ENCODE data around the gene SETBP1.
A peak's percentile ranks its signal among the peaks of the same experiment; 100 is the strongest.

Gene SETBP1

GRCh38 chr18:44759925-44760342 lies 79.2 kb downstream of the SETBP1 start:
- DNase-seq (ENCODE audit: low spot score): peak; percentile 3

DNA sequence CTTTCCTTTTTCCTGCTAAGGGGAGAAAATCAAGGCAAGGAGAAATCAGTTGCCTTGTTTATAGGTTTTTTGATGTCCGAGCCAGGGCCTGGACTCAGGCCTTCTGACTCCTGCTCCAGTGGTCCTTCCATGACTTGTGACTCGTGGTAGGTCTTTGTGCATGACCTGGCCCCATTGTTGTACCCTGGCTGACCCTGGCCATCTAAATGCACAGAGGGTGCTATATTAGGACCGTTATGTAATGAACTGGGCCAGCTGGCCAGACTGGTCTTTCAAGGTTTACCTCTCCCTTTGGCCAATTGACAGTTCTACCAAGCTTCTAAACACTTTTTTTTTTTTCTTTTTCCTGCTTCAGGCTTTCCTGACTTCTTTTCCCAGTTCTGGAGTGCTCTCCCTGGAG lies 81.1 kb downstream of the SETBP1 start:
- DNase-seq (ENCODE audit: low spot score): no peak

- DNase-seq (ENCODE audit: low spot score): no peak
These were observed 82.6 kb downstream of the SETBP1 start for GRCh38 chr18:44763327-44763726.

GRCh38 chr18:44764863-44765262 lies 84.2 kb downstream of the SETBP1 start:
- no peak for DNase-seq (ENCODE audit: low spot score)

DNA sequence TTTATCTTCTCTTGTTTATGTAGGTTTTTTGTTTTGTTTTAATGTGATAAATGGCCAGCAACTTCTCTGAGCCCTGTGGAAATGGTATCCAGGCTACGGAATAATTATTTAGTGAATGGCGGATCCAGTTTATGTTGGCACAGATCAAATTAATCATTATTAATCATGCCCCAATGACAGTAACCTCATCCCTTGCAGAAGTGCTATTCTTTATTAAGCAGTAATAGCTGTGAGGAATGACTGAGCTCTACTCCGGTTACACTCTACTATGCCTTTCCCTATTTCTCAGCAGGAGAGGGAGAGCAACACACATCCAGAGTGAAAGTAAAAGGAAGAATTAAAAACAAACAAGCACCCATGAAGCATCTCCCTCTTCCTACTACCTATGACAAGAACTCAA lies 84.8 kb downstream of the SETBP1 start:
- no peak for DNase-seq (ENCODE audit: low spot score)

GRCh38 chr18:44766450-44766849 lies 85.8 kb downstream of the SETBP1 start:
- no peak for DNase-seq (ENCODE audit: low spot score)

GRCh38 chr18:44767807-44768206 lies 87.1 kb downstream of the SETBP1 start:
- DNase-seq (ENCODE audit: low spot score): no peak

- no peak for DNase-seq (ENCODE audit: low spot score)
These were observed 90.0 kb downstream of the SETBP1 start for GRCh38 chr18:44770641-44771040.

GRCh38 chr18:44771572-44771955 lies 90.9 kb downstream of the SETBP1 start:
- DNase-seq (ENCODE audit: low spot score): no peak

- no peak for DNase-seq (ENCODE audit: low spot score)
These were observed 91.5 kb downstream of the SETBP1 start for GRCh38 chr18:44771956-44772917.

DNA sequence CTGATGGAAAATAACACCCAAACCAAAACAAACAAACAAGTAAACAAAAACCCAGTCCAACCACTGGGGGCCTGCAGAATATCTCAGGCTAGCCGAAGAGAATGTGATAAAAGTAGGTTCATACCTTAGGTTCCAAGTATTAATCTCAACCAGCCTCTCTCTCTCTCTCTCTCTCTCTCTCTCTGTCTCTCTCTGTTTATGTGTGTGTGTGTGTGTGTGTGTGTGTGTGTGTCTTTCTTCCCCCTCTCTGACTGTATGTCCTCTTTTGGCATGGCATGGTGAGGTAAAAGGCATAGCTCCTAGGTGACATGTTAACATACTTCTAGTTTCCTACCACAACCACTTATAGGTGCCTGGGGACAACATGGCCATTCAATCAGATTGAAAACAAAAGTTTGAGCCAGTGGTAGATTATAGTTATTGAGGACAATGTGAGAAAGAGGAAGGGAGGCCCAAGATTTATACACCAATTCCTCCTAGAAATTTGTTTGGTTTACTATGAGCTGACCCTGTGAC lies 93.0 kb downstream of the SETBP1 start:
- DNase-seq (ENCODE audit: low spot score): no peak

DNA sequence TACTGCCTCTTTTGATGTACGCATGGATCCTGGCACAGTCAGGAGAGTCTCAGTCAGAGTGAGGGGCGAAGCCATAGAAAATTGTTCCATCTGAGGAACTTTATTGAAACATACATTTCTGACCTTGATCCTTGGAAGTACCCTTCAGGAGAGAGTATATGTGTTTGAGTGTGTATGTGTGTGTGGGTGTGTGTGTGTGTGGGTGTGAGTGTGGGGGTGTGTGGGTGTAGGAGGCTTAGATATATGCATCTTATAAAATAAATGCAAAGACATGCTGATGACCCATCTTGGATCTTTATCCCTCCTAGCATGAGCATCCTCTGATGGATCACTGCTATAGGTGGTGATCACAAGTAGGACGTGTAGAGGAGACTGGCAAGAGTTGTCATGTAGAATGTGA lies 93.5 kb downstream of the SETBP1 start:
- DNase-seq (ENCODE audit: low spot score): no peak

GRCh38 chr18:44777457-44778192 lies 96.9 kb downstream of the SETBP1 start:
- no peak for DNase-seq (ENCODE audit: low spot score)

DNA sequence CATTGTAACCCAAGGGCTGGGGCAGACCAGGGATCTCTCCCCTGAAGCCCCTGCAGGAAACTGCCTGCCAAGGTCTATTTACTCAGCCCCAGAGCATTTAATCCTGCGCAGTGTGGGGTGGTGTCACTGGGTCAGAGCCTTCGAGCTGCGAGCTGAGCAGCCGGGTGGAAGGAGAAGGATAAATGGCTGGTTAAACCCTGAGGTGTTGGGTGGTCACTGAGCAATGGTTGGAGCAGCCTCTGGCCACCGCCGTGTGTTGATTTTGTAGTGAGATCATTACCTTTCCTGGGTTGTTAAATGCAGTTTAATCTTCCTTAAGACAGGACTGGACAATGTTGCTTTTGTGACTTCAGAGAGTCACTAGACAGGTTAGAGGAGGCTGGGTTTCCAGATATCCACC lies 98.1 kb downstream of the SETBP1 start:
- DNase-seq (ENCODE audit: low spot score): no peak

DNA sequence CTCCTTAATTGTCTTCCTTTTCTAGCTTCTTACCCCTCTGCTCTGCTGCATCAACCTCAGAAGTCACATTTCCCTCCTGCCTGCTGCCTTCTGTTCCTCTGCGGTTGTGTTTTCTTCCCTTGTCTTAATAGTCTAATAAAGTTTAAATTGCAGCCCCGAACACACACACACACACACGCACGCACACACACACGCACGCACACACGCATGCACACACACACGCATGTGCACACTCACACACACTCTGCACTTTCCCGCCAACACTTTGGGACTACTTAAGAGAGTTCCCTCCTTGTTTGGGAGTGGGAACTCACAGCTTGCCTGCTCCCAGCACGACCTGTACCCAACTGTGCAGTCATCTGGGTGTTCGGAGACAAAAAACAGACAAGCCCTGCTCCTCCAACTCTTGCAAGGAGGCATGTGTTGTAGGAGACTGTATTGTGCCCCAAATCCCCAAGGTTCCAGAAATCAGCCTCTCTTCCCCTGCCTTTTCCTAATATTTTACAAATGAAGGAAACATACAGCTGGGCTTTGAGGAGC lies 99.1 kb downstream of the SETBP1 start:
- DNase-seq (ENCODE audit: low spot score): no peak

DNA sequence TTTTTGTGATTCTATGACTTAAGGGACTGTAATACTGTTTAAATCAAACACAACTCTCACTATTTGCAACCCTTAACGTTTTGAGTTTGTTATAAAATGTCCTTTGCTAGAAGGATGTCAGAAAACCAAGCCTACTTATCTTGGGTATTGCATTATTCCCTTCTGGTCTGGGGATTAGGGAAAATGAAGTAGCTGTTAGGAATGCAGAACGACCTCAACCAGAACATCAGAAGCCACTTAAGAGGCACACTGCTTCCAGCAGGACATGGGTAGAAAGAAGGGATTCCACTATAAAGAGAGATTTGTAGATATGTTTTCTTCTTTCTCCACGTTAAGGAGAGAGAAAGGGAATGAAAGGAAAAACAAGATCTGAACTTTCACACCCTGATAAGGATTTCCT lies 101.2 kb downstream of the SETBP1 start:
- DNase-seq (ENCODE audit: low spot score): no peak

GRCh38 chr18:44782617-44783016 lies 101.9 kb downstream of the SETBP1 start:
- DNase-seq (ENCODE audit: low spot score): no peak

DNA sequence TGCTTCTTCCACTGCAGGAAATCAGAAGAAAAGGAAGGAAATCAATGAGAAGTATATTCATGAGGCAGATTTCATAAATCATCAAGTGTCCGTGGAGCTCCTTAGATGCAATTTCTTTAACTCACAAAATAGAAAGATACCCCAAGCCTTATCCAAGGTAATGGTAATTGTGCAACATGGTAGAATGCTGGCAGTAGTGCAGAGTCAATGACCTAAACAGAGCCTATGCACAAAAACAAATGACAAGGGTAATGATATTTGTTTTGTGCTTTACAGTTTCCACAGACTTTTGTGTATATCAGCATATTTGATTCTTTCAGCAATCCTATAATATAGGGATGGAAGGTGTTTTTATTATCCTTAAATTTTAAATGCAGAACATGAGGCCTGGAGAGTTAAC lies 102.7 kb downstream of the SETBP1 start:
- no peak for DNase-seq (ENCODE audit: low spot score)

GRCh38 chr18:44786257-44786656 lies 105.6 kb downstream of the SETBP1 start:
- DNase-seq (ENCODE audit: low spot score): no peak

- no peak for DNase-seq (ENCODE audit: low spot score)
These were observed 106.0 kb downstream of the SETBP1 start for GRCh38 chr18:44786688-44787087.

- no peak for DNase-seq (ENCODE audit: low spot score)
These were observed 107.6 kb downstream of the SETBP1 start for GRCh38 chr18:44788334-44788733.

DNA sequence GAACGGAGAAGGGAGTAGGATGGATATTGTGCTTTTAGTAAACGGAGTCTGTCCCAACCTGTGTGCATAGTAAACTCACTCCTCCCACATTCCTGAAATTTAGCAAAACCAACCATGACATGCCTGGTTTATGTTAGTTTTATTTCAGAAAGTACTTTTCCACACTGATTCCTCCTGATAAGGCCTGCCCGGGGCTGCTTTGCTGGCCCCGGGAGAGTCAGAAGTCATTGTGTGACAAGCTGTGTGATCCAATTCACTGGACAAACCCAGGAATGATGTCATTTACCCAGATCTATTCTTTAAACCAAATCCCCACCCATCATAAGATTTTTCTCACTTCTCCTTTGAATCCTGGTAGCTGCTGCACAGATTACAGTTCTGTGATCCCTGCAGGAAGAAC lies 109.0 kb downstream of the SETBP1 start:
- no peak for DNase-seq (ENCODE audit: low spot score)

DNA sequence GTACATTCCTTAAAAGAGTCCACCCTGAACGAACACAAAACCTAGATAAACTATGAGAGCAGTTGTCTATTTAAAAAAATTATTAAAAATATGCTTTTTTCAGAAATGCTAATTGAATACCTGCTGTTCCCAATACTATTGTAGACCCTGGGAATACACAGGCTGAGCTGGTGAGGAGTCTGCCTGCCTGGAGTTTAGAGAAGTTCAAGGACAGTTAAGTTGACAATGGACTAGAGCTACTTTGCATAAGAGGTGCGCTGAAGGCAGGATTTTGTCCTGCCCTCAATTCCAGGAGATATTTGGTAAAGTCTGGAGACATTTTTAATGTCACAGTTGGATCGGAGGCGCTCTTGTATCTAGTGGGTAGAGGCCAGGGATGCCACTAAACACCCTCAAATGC lies 110.2 kb downstream of the SETBP1 start:
- DNase-seq (ENCODE audit: low spot score): no peak

Data from CD4-positive, alpha-beta T cell treated with Interleukin-6 at 100 ng/mL for 8 hours (primary cell).